Testis (tissue), 2 donors: ENCODE data around the gene TCF7L1.

Experiments used
- POLR2A ChIP-seq: fragments of 450-650 bp; IDR thresholded peaks from one replicate; pipeline ENCODE4 v1.6.1; 2017; ENCODE audit warnings: antibody characterized with exemption, mild to moderate bottlenecking, moderate library complexity
- TF ChIP-seq, protein P1 (sequence below), 3 experiments: fragments of 450-650 bp in 2 of 3; fragments of 200-600 bp in 1 of 3; sonication (generic) in 1 of 3; IDR thresholded peaks; one replicate each; pipeline ENCODE4 v1.5.1; 2016 to 2019; ENCODE audit warnings: antibody characterized with exemption in 3 of 3, mild to moderate bottlenecking in 2 of 3, moderate library complexity in 1 of 3

DNA sequence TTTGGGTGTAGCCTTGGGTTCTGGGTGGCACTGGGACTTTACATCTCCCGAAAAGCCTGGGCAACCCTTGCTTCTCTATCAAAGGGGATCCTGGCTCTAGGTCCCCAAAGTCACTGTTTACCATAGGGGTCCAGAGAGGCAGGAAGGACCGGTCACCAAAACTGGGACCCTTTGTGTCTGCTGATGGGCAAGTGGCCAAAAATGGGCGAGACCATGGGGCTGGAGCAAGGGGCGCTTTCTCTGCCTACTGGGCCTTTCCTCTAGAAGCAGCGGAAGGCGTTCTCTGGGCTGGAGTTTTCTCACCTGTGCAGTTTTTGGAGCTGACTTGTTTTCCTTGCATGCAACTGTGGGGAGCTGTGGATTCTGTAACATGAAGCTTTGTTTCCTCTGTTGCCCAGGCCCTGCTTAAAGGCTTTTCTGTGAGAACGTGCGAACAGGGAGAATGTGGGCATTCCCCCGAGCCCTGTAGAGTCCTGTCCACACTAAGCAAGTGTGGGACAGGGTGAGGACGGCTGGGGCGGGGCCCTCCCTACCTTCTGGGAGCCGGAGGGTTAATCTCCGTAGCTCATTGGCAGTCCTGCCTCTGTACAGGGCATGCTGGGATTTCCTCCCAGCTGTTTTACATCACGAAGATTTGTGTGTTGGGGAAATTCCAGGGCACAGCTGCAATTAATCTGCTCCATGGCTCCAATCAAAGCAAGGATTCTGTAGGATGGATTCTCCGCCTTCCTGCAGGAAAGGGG lies 144.4 kb downstream of the TCF7L1 start:
- TF ChIP-seq, protein P1, sequence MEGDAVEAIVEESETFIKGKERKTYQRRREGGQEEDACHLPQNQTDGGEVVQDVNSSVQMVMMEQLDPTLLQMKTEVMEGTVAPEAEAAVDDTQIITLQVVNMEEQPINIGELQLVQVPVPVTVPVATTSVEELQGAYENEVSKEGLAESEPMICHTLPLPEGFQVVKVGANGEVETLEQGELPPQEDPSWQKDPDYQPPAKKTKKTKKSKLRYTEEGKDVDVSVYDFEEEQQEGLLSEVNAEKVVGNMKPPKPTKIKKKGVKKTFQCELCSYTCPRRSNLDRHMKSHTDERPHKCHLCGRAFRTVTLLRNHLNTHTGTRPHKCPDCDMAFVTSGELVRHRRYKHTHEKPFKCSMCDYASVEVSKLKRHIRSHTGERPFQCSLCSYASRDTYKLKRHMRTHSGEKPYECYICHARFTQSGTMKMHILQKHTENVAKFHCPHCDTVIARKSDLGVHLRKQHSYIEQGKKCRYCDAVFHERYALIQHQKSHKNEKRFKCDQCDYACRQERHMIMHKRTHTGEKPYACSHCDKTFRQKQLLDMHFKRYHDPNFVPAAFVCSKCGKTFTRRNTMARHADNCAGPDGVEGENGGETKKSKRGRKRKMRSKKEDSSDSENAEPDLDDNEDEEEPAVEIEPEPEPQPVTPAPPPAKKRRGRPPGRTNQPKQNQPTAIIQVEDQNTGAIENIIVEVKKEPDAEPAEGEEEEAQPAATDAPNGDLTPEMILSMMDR (IDR thresholded peaks at IDR 0.05), result no peak
- TF ChIP-seq POLR2A, result no peak
